HepG2 (cell line): ENCODE measurements around the gene WNT2B. TPM values are rescaled to one million over a fixed set of nuclear protein-coding genes. Genes with fewer than 3 reads are reported as not detected.

Experiments used
- ATAC-seq: fragments of 200-7000 bp; cut with Tn5 transposase; 3 replicates; pipeline ENCODE4 v1.9.1; 2020; ENCODE audit warnings: mild to moderate bottlenecking, moderate library complexity
- BruUV-seq: library from RNA; stranded (reverse); fragments of 400-500 nt; replicated peaks from 2 replicates; lab custom pipeline; 2021; lab: Mats Ljungman, UMichigan
- CTCF ChIA-PET: fragments of 300-600 bp; formaldehyde crosslinking; extraction: SDS; loops from one replicate; lab custom pipeline; 2021; ENCODE audit warnings: low total read pairs, inconsistent platforms, low intra/inter-chr PET ratio; lab: Yijun Ruan, JAX
- POLR2A ChIA-PET: fragments of 350-600 bp; sonication (Branson Sonifier 250); formaldehyde crosslinking; loops from one replicate; lab custom pipeline; 2020; ENCODE audit warnings: antibody characterized with exemption, inconsistent platforms; lab: Yijun Ruan, JAX
- DNase-seq: peaks from one replicate; pipeline ENCODE4 v3.0.0-alpha.2; 2015; ENCODE audit warnings: low spot score
- FAIRE-seq: peaks from 3 replicates; lab custom pipeline; 2011; peaks lifted over from hg19 to GRCh38; lab: Jason Lieb, UNC
- H2AFZ ChIP-seq: one replicate; pipeline ENCODE4 v1.6.1; 2011; ENCODE audit warnings: low read length, inconsistent platforms
- H3K27ac ChIP-seq: fragments of 300-600 bp; 3 replicates; pipeline ENCODE4 v1.8.0; 2011; ENCODE audit warnings: mixed run types, mild to moderate bottlenecking, mixed read lengths, low read length, inconsistent platforms; ENCODE audit not compliant: insufficient read depth; ENCODE audit errors: extremely low read length
- H3K27me3 ChIP-seq, 2 experiments: fragments of 200-600 bp in 1 of 2; 2 replicates in 1 of 2; 3 replicates in 1 of 2; pipeline versions ENCODE4 v1.6.0 to v1.8.0; 2011; ENCODE audit warnings: low read length in 2 of 2, mild to moderate bottlenecking in 2 of 2, moderate library complexity in 2 of 2, inconsistent platforms in 1 of 2; ENCODE audit not compliant: insufficient read depth in 2 of 2, control insufficient read depth in 1 of 2
- H3K36me3 ChIP-seq, 2 experiments: fragments of 200-600 bp in 1 of 2; replicated peaks in 1 of 2; 2 replicates in 1 of 2; 3 replicates in 1 of 2; pipeline versions ENCODE4 v1.5.1 to v1.8.0; 2011; ENCODE audit warnings: low read length in 2 of 2, inconsistent platforms in 1 of 2; ENCODE audit not compliant: insufficient read depth in 2 of 2, control insufficient read depth in 1 of 2
- H3K4me1 ChIP-seq: 2 replicates; pipeline ENCODE4 v1.5.1; 2012; ENCODE audit warnings: low read length, inconsistent platforms; ENCODE audit not compliant: insufficient read depth
- H3K4me2 ChIP-seq: 2 replicates; pipeline ENCODE4 v1.6.0; 2011; ENCODE audit warnings: low read depth, low read length, inconsistent platforms
- H3K4me3 ChIP-seq, 3 experiments: fragments of 200-600 bp in 1 of 3; sonication (generic), shearing (Covaris generic) in 1 of 3; replicated peaks in 1 of 3; 2 replicates each; pipeline ENCODE4 v1.5.1; 2011 to 2016; ENCODE audit warnings: low read length in 3 of 3, inconsistent platforms in 2 of 3, low read depth in 2 of 3, mild to moderate bottlenecking in 2 of 3, control low read depth in 1 of 3, mixed read lengths in 1 of 3; ENCODE audit not compliant: insufficient read depth in 1 of 3
- H3K79me2 ChIP-seq: one replicate; pipeline ENCODE4 v1.6.1; 2011; ENCODE audit warnings: low read length, inconsistent platforms; ENCODE audit not compliant: insufficient read depth
- H3K9ac ChIP-seq: 2 replicates; pipeline ENCODE4 v1.6.0; 2011; ENCODE audit warnings: mild to moderate bottlenecking, low read depth, low read length, inconsistent platforms; ENCODE audit not compliant: insufficient read depth
- H3K9me3 ChIP-seq: 2 replicates; pipeline ENCODE4 v1.5.1; 2012; ENCODE audit warnings: mild to moderate bottlenecking, low read length
- H4K20me1 ChIP-seq: 2 replicates; pipeline ENCODE4 v1.6.0; 2011; ENCODE audit warnings: inconsistent platforms, mild to moderate bottlenecking, low read length, moderate library complexity; ENCODE audit not compliant: insufficient read depth
- CBX1 ChIP-seq: IDR thresholded peaks from one replicate; pipeline ENCODE4 v1.6.1; 2016; ENCODE audit warnings: antibody characterized with exemption, low read depth
- CCDC6 ChIP-seq: sonication (generic); formaldehyde crosslinking; IDR thresholded peaks from 2 replicates; pipeline ENCODE4 v1.8.1; 2022; ENCODE audit warnings: mild to moderate bottlenecking, missing genetic modification reagents, moderate library complexity
- FOSL1 ChIP-seq: sonication (generic); formaldehyde crosslinking; IDR thresholded peaks from 2 replicates; pipeline ENCODE4 v1.9.0; 2021; ENCODE audit warnings: missing genetic modification reagents, borderline replicate concordance
- KLF12 ChIP-seq: sonication (generic); formaldehyde crosslinking; IDR thresholded peaks from 2 replicates; pipeline ENCODE4 v1.4.0; 2020; ENCODE audit warnings: missing genetic modification reagents, borderline replicate concordance
- PBX2 ChIP-seq: IDR thresholded peaks from 2 replicates; pipeline ENCODE4 v1.6.1; 2016; ENCODE audit warnings: control low read depth
- PCBP2 ChIP-seq: fragments of 200-400 bp; formaldehyde crosslinking; optimal IDR thresholded peaks from 2 replicates; pipeline ENCODE3; 2018; ENCODE audit warnings: low read length, low read depth; ENCODE audit not compliant: poor library complexity, severe bottlenecking
- SIX4 ChIP-seq: sonication (generic); formaldehyde crosslinking; IDR thresholded peaks from 2 replicates; pipeline ENCODE4 v1.4.0; 2020; ENCODE audit warnings: missing genetic modification reagents
- SRSF4 ChIP-seq: fragments of 200-400 bp; formaldehyde crosslinking; IDR thresholded peaks from one replicate; pipeline ENCODE4 v1.6.1; 2018; ENCODE audit warnings: mild to moderate bottlenecking, low read depth, low read length, moderate library complexity; ENCODE audit not compliant: poor library complexity, severe bottlenecking
- STAT5B ChIP-seq: sonication (generic); formaldehyde crosslinking; IDR thresholded peaks from 2 replicates; pipeline ENCODE4 v1.4.0; 2020; ENCODE audit warnings: missing genetic modification reagents
- TFAP4 ChIP-seq: sonication (generic); IDR thresholded peaks from 2 replicates; pipeline ENCODE4 v1.6.1; 2016; ENCODE audit warnings: low read depth, borderline replicate concordance
- TP53 ChIP-seq: sonication (generic); formaldehyde crosslinking; conservative IDR thresholded peaks from 2 replicates; pipeline ENCODE4 v1.4.0; 2020; ENCODE audit warnings: missing genetic modification reagents
- ZFY ChIP-seq: sonication (generic); formaldehyde crosslinking; IDR thresholded peaks from 2 replicates; pipeline ENCODE4 v1.4.0; 2020; ENCODE audit warnings: missing genetic modification reagents
- WGBS: methylation state at CpG from one replicate; pipeline ENCODE4 v1.1.6; 2017; ENCODE audit warnings: low lambda C conversion rate; 5-methylcytosine and 5-hydroxymethylcytosine counted together
- in situ Hi-C: cut with HindIII; loops from 2 replicates; pipeline ENCODE4 v1.10.0; 2017; ENCODE audit warnings: low pct_unique_long_range_greater_than_20kb; ENCODE audit not compliant: extremely low pct_ligation_motif_present
- intact Hi-C: fragments of 100-400 bp; cut with micrococcal nuclease; formaldehyde crosslinking; loops from one replicate; pipeline ENCODE4 v1.10.0; 2022; ENCODE audit not compliant: unreplicated experiment
- polyA plus RNA-seq, 8 experiments: library from polyadenylated mRNA; depleted of rRNA in 3 of 8; stranded (reverse) in 7 of 8; unstranded in 1 of 8; fragments of >200 nt; fragmentation: Illumina TruSeq in 4 of 8; extraction: Trizol in 4 of 8; gene quantifications; 2 replicates each; pipeline versions ENCODE4 v1.2.1 to v1.2.3, GENCODE V29; 2011 to 2016; ENCODE audit warnings: low read depth in 4 of 8, missing spikeins in 1 of 8, mixed read lengths in 1 of 8; ENCODE audit not compliant: insufficient read depth in 1 of 8
- total RNA-seq, 5 experiments: library from RNA; depleted of rRNA; stranded (reverse); fragments of >200 nt; fragmentation: Illumina TruSeq; extraction: Trizol; gene quantifications; 2 replicates each; pipeline ENCODE4 v1.2.3, GENCODE V29; 2016; ENCODE audit warnings: low read depth in 1 of 5

The WNT2B gene
- total and polyA plus RNA-seq, 2 of the 13 experiments (the other 11 are each of a cell fraction or from before 2014, with no cell fraction given): 0.11 to 0.32 TPM

- Histone ChIP-seq H3K79me2 (no peaks in the 10 kb centered on the region), H3K4me3 (no peak overlapping the region), H2AFZ (no peak overlapping the region), H3K27ac (no peak overlapping the region), H4K20me1 (no peaks in the 10 kb centered on the region), H3K9ac (no peak overlapping the region), H3K4me2 (no peak overlapping the region), H3K4me1 (peaks cover 8% of the 10 kb centered on the region), H3K9me3 (no peaks in the 10 kb centered on the region), H3K36me3 (no peaks in the 10 kb centered on the region), H3K27me3 (peaks cover 0 to 8% of the 10 kb centered on the region in 2 experiments; a peak in 1 of 5 replicates)
- intact Hi-C loops (no loop called here), in situ Hi-C loops (no loop called here)
- FAIRE-seq: no peak
- 79% methylated on average over 2 of the region's 2 CpGs for WGBS
- ATAC-seq: no peak
- CTCF ChIA-PET: no interaction called here
- DNase-seq: no peak
- no peak for TF ChIP-seq ZFY (CRISPR knock-in tag)
- no peak for TF ChIP-seq PBX2 (CRISPR knock-in tag)
- no peak for TF ChIP-seq TFAP4
- no peak for TF ChIP-seq SRSF4
- TF ChIP-seq FOSL1 (CRISPR knock-in tag): no peak
- no peak for TF ChIP-seq KLF12
- TF ChIP-seq PCBP2: no peak
- POLR2A ChIA-PET: no interaction called here
- BruUV-seq: no TSS peak
Observed at GRCh38 chr1:112518186-112518585, 9.4 kb downstream of the WNT2B start.

- peaks cover 2% of the 10 kb centered on the region in 2 experiments; a peak in 1 of 5 replicates for H3K36me3 ChIP-seq
- no peaks in the 10 kb centered on the region for H3K9me3 ChIP-seq
- in situ Hi-C loops: no loop called here
- no peaks in the 10 kb centered on the region for H3K79me2 ChIP-seq
- no peaks in the 10 kb centered on the region for H3K27me3 ChIP-seq
- ATAC-seq (no peak; the same call in 2 of the 3 replicates), FAIRE-seq (no peak), DNase-seq (no peak)
- no TSS peak for BruUV-seq
- H3K4me3 ChIP-seq: no peak overlapping the region
- no peak overlapping the region for H3K4me2 ChIP-seq
- ChIA-PET CTCF (no interaction called here), POLR2A (no interaction called here)
- H2AFZ ChIP-seq: no peak overlapping the region
- no peak overlapping the region for H3K27ac ChIP-seq
- intact Hi-C loops: no loop called here
- H3K4me1 ChIP-seq: peaks cover 8% of the 10 kb centered on the region
- H3K9ac ChIP-seq: no peak overlapping the region
- no peak for TF ChIP-seq STAT5B (CRISPR knock-in tag)
- no peak for TF ChIP-seq CCDC6 (CRISPR knock-in tag)
- no peak for TF ChIP-seq SIX4 (CRISPR knock-in tag)
- TF ChIP-seq CBX1: no peak
- no peak for TF ChIP-seq TP53
- WGBS: 44% methylated on average over 9 of the region's 9 CpGs
- no peaks in the 10 kb centered on the region for H4K20me1 ChIP-seq
Observed at GRCh38 chr1:112520166-112520565, 11.4 kb downstream of the WNT2B start.
